Measurements from ENCODE around the gene HEBP1. TPM values are rescaled to one million over a fixed set of nuclear protein-coding genes. Genes with fewer than 3 reads are reported as not detected.

HEBP1 gene
- total RNA-seq, 1 donor from 2014 or later = 28.9 TPM

GRCh38 chr12:13000925-13001774 is 1.1 kb upstream of the HEBP1 start:
- H3K4me1 Mint-ChIP-seq (ENCODE audit: low read depth, unreplicated experiment) = peaks cover 8% of the 10 kb centered on the region
- H3K27me3 Mint-ChIP-seq (ENCODE audit: low read depth, unreplicated experiment) = peaks cover 3% of the 10 kb centered on the region
- TF ChIP-seq CTCF (IDR thresholded peaks at IDR 0.05; ENCODE audit: insufficient read depth, low read depth, low read length) (no peak), EZH2 (IDR thresholded peaks at IDR 0.05; ENCODE audit: insufficient read depth, low read length) (no peak)

GRCh38 chr12:13000616-13000924 is 505 bp upstream of the HEBP1 start:
- TF ChIP-seq CTCF (IDR thresholded peaks at IDR 0.05; ENCODE audit: insufficient read depth, low read depth, low read length) = no peak
- no peak for TF ChIP-seq EZH2 (IDR thresholded peaks at IDR 0.05; ENCODE audit: insufficient read depth, low read length)
- peaks cover 3% of the 10 kb centered on the region for H3K27me3 Mint-ChIP-seq (ENCODE audit: low read depth, unreplicated experiment)

More at GRCh38 chr12:13000925-13001774, 1.1 kb upstream of the HEBP1 start:
- FAIRE-seq (no peak), DNase-seq (ENCODE audit: low read depth) (peak; percentile 29)
- Mint-ChIP-seq H3K27ac (ENCODE audit: unreplicated experiment) (peak overlapping the region; percentile 59), H3K4me3 (ENCODE audit: unreplicated experiment) (peak overlapping the region; percentile 97), H3K9me3 (ENCODE audit: unreplicated experiment) (no peaks in the 10 kb centered on the region), H3K36me3 (ENCODE audit: low read depth, unreplicated experiment) (no peaks in the 10 kb centered on the region)
- Histone ChIP-seq H3K4me1 (ENCODE audit: insufficient read depth, low read length) (peaks cover 20% of the 10 kb centered on the region), H3K36me3 (ENCODE audit: insufficient read depth, low read length) (no peaks in the 10 kb centered on the region), H3K27ac (ENCODE audit: low read depth, low read length) (peak overlapping the region; percentile 84), H3K4me2 (ENCODE audit: low read length) (peak overlapping the region; percentile 99), H4K20me1 (ENCODE audit: insufficient read depth, low read length) (peaks cover 5% of the 10 kb centered on the region), H3K79me2 (ENCODE audit: insufficient read depth, low read length) (peaks cover 13% of the 10 kb centered on the region), H3K27me3 (ENCODE audit: insufficient read depth, low read length) (no peaks in the 10 kb centered on the region), H3K9me3 (ENCODE audit: insufficient read depth, low read depth, low read length) (no peaks in the 10 kb centered on the region), H3K4me3 (ENCODE audit: insufficient read depth, low read depth, low read length) (peak overlapping the region; percentile 80), H3K9ac (ENCODE audit: low read length) (peak overlapping the region; percentile 90), H2AFZ (ENCODE audit: low read depth, low read length) (peak overlapping the region; percentile 76)

More at GRCh38 chr12:13000616-13000924, 505 bp upstream of the HEBP1 start:
- no peaks in the 10 kb centered on the region for H3K36me3 ChIP-seq (ENCODE audit: insufficient read depth, low read length)
- H3K9ac ChIP-seq (ENCODE audit: low read length) = peak overlapping the region; percentile 90
- peak overlapping the region; percentile 59 for H3K27ac Mint-ChIP-seq (ENCODE audit: unreplicated experiment)
- H3K27ac ChIP-seq (ENCODE audit: low read depth, low read length) = peak overlapping the region; percentile 84
- no peaks in the 10 kb centered on the region for H3K27me3 ChIP-seq (ENCODE audit: insufficient read depth, low read length)
- peaks cover 8% of the 10 kb centered on the region for H3K4me1 Mint-ChIP-seq (ENCODE audit: low read depth, unreplicated experiment)
- peaks cover 20% of the 10 kb centered on the region for H3K4me1 ChIP-seq (ENCODE audit: insufficient read depth, low read length)
- peak overlapping the region; percentile 80 for H3K4me3 ChIP-seq (ENCODE audit: insufficient read depth, low read depth, low read length)
- no peaks in the 10 kb centered on the region for H3K36me3 Mint-ChIP-seq (ENCODE audit: low read depth, unreplicated experiment)
- H4K20me1 ChIP-seq (ENCODE audit: insufficient read depth, low read length) = peaks cover 5% of the 10 kb centered on the region
- peak overlapping the region; percentile 69 for H2AFZ ChIP-seq (ENCODE audit: low read depth, low read length)
- H3K9me3 Mint-ChIP-seq (ENCODE audit: unreplicated experiment) = no peaks in the 10 kb centered on the region
- DNase-seq (ENCODE audit: low read depth) (no peak), FAIRE-seq (no peak)
- H3K4me2 ChIP-seq (ENCODE audit: low read length) = peak overlapping the region; percentile 99
- H3K4me3 Mint-ChIP-seq (ENCODE audit: unreplicated experiment) = peak overlapping the region; percentile 97
- H3K9me3 ChIP-seq (ENCODE audit: insufficient read depth, low read depth, low read length) = no peaks in the 10 kb centered on the region
- H3K79me2 ChIP-seq (ENCODE audit: insufficient read depth, low read length) = peaks cover 15% of the 10 kb centered on the region

Measured in astrocyte (in vitro differentiated cells and primary cell).